ENCODE measurements around the gene TPI1.

GRCh38 chr12:6834873-6835272 lies 32.5 kb upstream of the TPI1 start:
- TF ChIP-seq POLR2AphosphoS5 (IDR thresholded peaks at IDR 0.05; ENCODE audit: low read depth, low read length) (no peak), POLR2A (IDR thresholded peaks at IDR 0.05; ENCODE audit: low read depth, low read length) (no peak), TAF1 (IDR thresholded peaks at IDR 0.05; ENCODE audit: borderline replicate concordance, low read depth, low read length) (no peak)
